NCI-H2171 (cell line): Measurements from ENCODE around the gene BICDL2.
A peak's percentile ranks its signal among the peaks of the same experiment; 100 is the strongest.

Source experiments
- DNase-seq: peaks from one replicate; lab custom pipeline; 2025; lab: John Stamatoyannopoulos, UW

The BICDL2 gene

GRCh38 chr16:3025032-3026002 lies 11.4 kb downstream of the BICDL2 start:
- DNase-seq: no peak

DNA sequence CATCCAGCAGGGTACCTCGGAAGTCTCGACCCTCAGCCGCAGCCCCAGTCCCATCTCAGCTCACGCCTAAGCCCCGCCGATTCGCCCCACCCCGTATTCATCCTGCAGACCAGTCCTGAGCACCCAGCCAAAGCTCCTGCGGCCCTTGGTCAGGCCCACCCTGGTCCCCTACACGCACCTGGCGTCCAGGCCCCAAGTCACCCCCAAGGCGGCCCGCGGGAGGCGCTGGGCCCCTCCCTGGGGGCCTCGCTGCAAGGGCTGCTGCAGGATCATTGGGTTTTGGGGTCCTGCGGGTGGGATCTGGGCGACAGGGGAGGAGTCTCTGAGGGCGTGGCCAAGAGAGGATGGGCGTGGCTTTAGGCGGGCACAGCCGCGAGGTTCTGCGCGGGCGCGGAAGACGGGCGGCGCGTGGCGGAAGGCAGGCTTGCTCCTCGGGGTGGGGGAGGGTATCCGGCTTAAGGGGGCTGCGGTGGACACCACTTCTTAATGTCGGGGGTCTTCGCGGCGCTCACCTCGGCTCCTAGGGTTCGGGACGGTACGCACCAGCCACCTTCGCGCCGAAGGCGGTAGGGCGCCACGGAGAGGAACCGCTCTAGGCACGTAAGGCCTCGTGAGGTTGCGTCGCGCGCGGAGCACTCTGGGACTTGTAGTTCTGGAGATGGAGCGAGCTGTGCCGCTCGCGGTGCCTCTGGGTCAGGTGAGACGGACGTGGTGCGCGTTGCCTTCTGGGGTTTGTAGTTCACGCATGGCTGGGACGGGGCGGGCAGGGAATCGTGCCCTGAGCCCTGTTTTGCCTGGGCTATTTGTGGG lies 12.9 kb downstream of the BICDL2 start, which contains the start of the genes HCFC1R1 and THOC6:
Gene HCFC1R1 (minus strand): TSS at position 274 of the 810 bp plus-strand sequence. CDS start 1 bp downstream, at position 273.
Gene THOC6 (plus strand): TSS at position 367 of the 810 bp plus-strand sequence. CDS start 292 bp downstream, at position 659.
- DNase-seq: peak; percentile 97

DNA sequence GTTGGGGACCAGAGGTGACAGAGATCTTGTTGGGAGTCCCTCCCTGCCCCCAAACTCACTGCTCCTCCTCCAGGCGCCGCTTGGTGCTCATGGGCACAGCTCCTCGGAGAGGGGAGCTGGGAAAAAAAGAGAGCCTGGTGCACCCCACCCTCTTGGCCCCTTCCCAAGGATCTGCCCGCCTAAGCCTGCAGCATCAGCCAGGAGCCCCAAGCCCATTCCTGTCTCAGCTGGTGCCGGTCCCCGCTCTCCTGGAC lies 13.4 kb downstream of the BICDL2 start:
- DNase-seq: peak; percentile 71

DNA sequence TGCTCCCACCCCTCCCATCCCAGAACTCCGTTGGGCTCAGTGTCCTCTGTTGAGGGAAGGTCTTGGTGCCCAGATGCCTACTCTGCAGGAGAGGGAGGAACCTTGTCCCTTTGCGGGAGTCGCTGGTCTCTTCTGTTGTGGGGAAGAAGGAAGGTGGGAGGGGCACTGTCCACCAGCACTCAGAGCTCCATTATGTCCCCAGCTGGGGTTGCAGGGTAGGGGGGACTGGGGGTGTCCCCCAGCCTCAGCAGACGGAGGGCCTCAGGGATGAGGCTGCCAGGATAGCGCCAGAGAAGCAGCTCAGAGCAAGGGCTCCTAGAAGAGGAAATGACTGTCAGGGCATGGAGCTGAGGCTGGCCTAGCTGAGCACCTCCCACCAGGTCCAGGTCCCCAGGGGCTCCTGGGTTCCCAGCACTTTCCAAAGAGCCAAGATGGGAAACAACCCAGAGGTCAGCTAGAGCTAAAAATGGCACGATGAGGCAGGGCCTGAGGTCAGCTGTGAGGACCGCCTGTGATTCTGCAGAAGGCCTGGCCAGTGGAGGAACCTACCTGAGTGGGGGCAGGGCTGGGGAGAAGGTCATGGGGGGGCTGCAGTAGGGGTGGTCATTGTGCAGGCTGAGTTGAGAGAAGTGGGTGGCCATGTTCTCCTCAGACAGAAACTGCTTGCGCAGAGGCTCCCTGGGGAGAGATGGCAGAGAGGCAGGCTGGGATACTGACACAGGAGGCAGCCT lies 13.9 kb downstream of the BICDL2 start:
- no peak for DNase-seq

- no peak for DNase-seq
Measured at GRCh38 chr16:3022208-3022683, 14.5 kb downstream of the BICDL2 start.

DNA sequence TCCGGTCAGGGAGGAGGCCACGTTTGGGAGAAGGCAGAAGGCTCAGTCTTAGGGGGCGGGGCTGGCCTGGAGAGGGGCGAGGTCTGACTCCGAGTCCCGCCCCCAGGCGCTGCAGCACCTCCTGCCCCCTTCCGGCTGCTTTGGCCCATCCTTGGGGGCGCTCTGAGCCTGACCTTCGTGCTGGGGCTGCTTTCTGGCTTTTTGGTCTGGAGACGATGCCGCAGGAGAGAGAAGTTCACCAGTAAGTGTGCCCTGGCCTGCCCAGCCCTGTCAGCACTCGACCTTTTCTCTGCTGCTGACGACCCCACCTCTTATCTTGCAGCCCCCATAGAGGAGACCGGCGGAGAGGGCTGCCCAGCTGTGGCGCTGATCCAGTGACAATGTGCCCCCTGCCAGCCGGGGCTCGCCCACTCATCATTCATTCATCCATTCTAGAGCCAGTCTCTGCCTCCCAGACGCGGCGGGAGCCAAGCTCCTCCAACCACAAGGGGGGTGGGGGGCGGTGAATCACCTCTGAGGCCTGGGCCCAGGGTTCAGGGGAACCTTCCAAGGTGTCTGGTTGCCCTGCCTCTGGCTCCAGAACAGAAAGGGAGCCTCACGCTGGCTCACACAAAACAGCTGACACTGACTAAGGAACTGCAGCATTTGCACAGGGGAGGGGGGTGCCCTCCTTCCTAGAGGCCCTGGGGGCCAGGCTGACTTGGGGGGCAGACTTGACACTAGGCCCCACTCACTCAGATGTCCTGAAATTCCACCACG lies 15.1 kb downstream of the BICDL2 start:
- DNase-seq: peak; percentile 59

- no peak for DNase-seq
Measured at GRCh38 chr16:3020604-3021448, 15.9 kb downstream of the BICDL2 start.

DNA sequence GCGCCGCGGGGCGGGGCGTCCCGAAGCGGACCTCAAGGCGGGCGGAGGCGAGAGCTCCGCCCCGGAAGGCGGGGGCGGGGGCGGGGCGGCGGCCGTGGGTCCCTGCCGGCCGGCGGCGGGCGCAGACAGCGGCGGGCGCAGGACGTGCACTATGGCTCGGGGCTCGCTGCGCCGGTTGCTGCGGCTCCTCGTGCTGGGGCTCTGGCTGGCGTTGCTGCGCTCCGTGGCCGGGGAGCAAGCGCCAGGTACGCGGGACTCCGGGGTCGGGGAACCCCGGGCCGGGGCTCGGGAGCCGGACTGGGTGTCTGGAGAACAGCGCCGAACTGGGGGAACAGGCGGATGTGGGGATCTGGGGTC lies 16.5 kb downstream of the BICDL2 start, which contains the start of gene TNFRSF12A:
Gene TNFRSF12A (plus strand): TSS at position 122 of the 357 bp plus-strand sequence. CDS start 30 bp downstream, at position 152.
- peak; percentile 70 for DNase-seq

GRCh38 chr16:3019594-3020246 lies 17.0 kb downstream of the BICDL2 start:
- DNase-seq: no peak

- DNase-seq: no peak
Measured at GRCh38 chr16:3017794-3018506, 18.8 kb downstream of the BICDL2 start, which contains the start of gene CLDN6. CLDN6 (minus strand) TSS chr16:3018183; CDS start chr16:3016021, 2,162 bp downstream.

GRCh38 chr16:3017344-3017743 lies 19.4 kb downstream of the BICDL2 start:
- no peak for DNase-seq

- DNase-seq: no peak
Measured at GRCh38 chr16:3015865-3016521, 20.8 kb downstream of the BICDL2 start.

- no peak for DNase-seq
Measured at GRCh38 chr16:3014971-3015370, 21.8 kb downstream of the BICDL2 start.

DNA sequence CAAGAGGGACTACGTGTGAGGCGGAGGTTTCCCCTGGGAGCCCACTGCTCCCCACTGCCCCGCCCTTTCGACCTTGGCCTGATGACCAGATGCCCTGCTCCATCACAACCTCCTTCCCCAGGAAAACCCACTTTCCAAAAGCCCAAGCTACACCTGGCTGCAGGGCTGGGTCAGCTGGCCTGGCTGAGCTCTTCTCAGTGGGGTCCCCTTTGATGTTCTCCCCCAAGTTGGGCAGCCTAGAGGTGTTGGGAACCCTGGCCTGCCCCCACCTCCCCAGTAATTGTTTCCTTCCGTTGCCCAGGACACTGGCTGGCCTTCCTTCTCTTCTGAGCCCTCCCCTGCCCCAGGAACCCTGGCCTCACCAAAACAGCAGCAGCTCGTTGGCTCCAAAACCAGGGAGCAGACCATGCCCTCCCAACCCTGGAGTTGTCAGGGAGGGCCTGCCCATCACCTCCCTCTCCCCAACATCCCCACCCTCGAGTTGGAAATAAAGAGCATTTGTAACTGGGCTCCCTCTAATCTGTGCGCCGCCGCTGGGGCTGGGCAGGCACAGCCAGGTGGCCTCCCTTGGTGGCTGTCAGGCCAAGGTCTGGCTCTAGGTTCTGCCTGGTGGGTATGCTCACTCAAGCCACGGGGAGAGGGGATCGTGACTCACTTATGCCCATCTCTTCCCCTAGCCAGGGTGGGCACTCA lies 22.6 kb downstream of the BICDL2 start:
- DNase-seq: no peak

DNA sequence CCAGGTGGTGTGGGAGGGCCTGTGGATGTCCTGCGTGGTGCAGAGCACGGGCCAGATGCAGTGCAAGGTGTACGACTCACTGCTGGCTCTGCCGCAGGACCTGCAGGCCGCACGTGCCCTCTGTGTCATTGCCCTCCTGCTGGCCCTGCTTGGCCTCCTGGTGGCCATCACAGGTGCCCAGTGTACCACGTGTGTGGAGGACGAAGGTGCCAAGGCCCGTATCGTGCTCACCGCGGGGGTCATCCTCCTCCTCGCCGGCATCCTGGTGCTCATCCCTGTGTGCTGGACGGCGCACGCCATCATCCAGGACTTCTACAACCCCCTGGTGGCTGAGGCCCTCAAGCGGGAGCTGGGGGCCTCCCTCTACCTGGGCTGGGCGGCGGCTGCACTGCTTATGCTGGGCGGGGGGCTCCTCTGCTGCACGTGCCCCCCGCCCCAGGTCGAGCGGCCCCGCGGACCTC lies 23.2 kb downstream of the BICDL2 start:
- DNase-seq: no peak

GRCh38 chr16:3012828-3013420 lies 23.8 kb downstream of the BICDL2 start, which contains the start of gene CLDN9:
CLDN9 (plus strand) TSS chr16:3012923; CDS start chr16:3013363, 440 bp downstream.
- peak; percentile 91 for DNase-seq

DNA sequence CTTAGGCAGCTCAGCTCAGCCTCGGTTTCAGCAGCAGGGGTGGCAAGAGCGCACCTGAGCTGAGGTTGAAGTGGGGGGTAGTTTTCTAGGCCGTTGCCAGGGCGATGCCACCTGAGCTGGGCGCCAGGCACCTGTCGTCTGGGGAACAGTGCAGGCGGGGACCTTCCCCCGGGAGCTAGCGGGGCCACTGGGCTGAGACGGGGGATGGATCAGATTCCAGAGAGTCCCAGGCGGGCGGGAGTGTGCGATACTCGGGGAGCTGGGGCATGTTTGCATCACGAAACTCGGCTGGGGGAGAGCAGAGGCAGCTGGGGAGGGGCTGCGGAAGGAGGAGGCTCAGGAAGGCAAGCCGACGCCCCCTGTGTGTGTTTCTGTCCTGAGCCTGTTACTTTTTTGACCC lies 24.5 kb downstream of the BICDL2 start:
- peak; percentile 96 for DNase-seq
